K562 (cell line): ENCODE data around the gene MGAM2. TPM values are rescaled to one million over a fixed set of nuclear protein-coding genes. Genes with fewer than 3 reads are reported as not detected.
"Not testable (repeated sequence)": the region's sequence is repeated elsewhere in the genome, so short reads cannot be mapped to it uniquely, and the experiment has no call there.

Source experiments
- ATAC-seq: fragments of 200-7000 bp; cut with Tn5 transposase; 3 replicates; pipeline ENCODE4 v1.9.1; 2020; ENCODE audit warnings: moderate library complexity
- BruUV-seq: library from RNA; stranded (reverse); fragments of 400-500 nt; replicated peaks from 2 replicates; lab custom pipeline; 2021; lab: Mats Ljungman, UMichigan
- CTCF ChIA-PET: fragments of 300-600 bp; formaldehyde crosslinking; extraction: SDS; loops from one replicate; lab custom pipeline; 2021; ENCODE audit warnings: low intra/inter-chr PET ratio; lab: Yijun Ruan, JAX
- POLR2A ChIA-PET: fragments of 300-600, 350-650 bp; sonication (Branson Sonifier 250); formaldehyde crosslinking; extraction: SDS; loops from one replicate; lab custom pipeline; 2021; ENCODE audit warnings: antibody characterized with exemption, inconsistent platforms; lab: Yijun Ruan, JAX
- DNase-seq, 4 experiments: peaks; one replicate each; pipeline versions ENCODE4 v3.0.0 to v3.0.0-alpha.2; 2011 to 2018; ENCODE audit warnings: low spot score in 3 of 4, mixed read lengths in 3 of 4; ENCODE audit errors: extremely low read depth in 1 of 4
- FAIRE-seq: peaks from 2 replicates; lab custom pipeline; 2011; peaks lifted over from hg19 to GRCh38; lab: Jason Lieb, UNC
- H2AFZ ChIP-seq: 2 replicates; pipeline ENCODE4 v1.6.0; 2011; ENCODE audit warnings: low read depth, low read length, control low read depth, inconsistent platforms
- H3K27ac ChIP-seq: fragments of 200-600 bp; 3 replicates; pipeline ENCODE4 v1.8.0; 2011; ENCODE audit warnings: low read depth, mild to moderate bottlenecking, control low read depth, inconsistent platforms, low read length, moderate library complexity, mixed read lengths; ENCODE audit errors: extremely low read depth
- H3K27me3 ChIP-seq, 2 experiments: fragments of 300-600 bp in 1 of 2; 2 replicates in 1 of 2; 3 replicates in 1 of 2; pipeline versions ENCODE4 v1.6.0 to v1.8.0; 2011; ENCODE audit warnings: inconsistent platforms in 2 of 2, low read length in 2 of 2, mild to moderate bottlenecking in 1 of 2, mixed read lengths in 1 of 2, moderate library complexity in 1 of 2; ENCODE audit not compliant: control insufficient read depth in 2 of 2, insufficient read depth in 2 of 2
- H3K36me3 ChIP-seq: fragments of 300-600 bp; 3 replicates; pipeline ENCODE4 v1.8.0; 2011; ENCODE audit warnings: mild to moderate bottlenecking, low read length, inconsistent platforms; ENCODE audit not compliant: control insufficient read depth, insufficient read depth
- H3K4me1 ChIP-seq, 2 experiments: fragments of 200-600 bp in 1 of 2; replicated peaks in 1 of 2; 2 replicates in 1 of 2; 3 replicates in 1 of 2; pipeline versions ENCODE4 v1.5.1 to v1.8.0; 2011; ENCODE audit warnings: inconsistent platforms in 2 of 2, low read length in 2 of 2, mild to moderate bottlenecking in 1 of 2, mixed read lengths in 1 of 2, moderate library complexity in 1 of 2; ENCODE audit not compliant: control insufficient read depth in 2 of 2, insufficient read depth in 2 of 2
- H3K4me2 ChIP-seq: 2 replicates; pipeline ENCODE4 v1.6.1; 2011; ENCODE audit warnings: low read length, control low read depth, inconsistent platforms, mixed read lengths; ENCODE audit not compliant: insufficient read depth
- H3K4me3 ChIP-seq: fragments of 200-600 bp; sonication (generic), shearing (Covaris generic); 2 replicates; pipeline ENCODE4 v1.5.1; 2016; ENCODE audit warnings: control low read depth, inconsistent platforms
- H3K79me2 ChIP-seq: fragments of 200-600 bp; 3 replicates; pipeline ENCODE4 v1.8.0; 2011; ENCODE audit warnings: low read length, inconsistent platforms; ENCODE audit not compliant: control insufficient read depth, insufficient read depth
- H3K9ac ChIP-seq, 2 experiments: 2 replicates each; pipeline versions ENCODE4 v1.6.0 to v1.6.1; 2011; ENCODE audit warnings: low read depth in 2 of 2, low read length in 2 of 2, control low read depth in 1 of 2, inconsistent platforms in 1 of 2, mild to moderate bottlenecking in 1 of 2, mixed read lengths in 1 of 2; ENCODE audit not compliant: insufficient read depth in 1 of 2
- H3K9me1 ChIP-seq: one replicate; pipeline ENCODE4 v1.6.0; 2011; ENCODE audit warnings: inconsistent platforms, mild to moderate bottlenecking, low read length, moderate library complexity; ENCODE audit not compliant: control insufficient read depth, insufficient read depth
- H3K9me3 ChIP-seq: replicated peaks from 2 replicates; pipeline ENCODE4 v1.5.1; 2011; ENCODE audit warnings: low read depth, low read length, inconsistent platforms; ENCODE audit not compliant: control insufficient read depth, insufficient read depth
- H4K20me1 ChIP-seq: replicated peaks from 2 replicates; pipeline ENCODE4 v1.6.1; 2011; ENCODE audit warnings: low read length, inconsistent platforms, mixed read lengths; ENCODE audit not compliant: control insufficient read depth, insufficient read depth
- FOXK1 ChIP-seq: sonication (generic); formaldehyde crosslinking; IDR thresholded peaks from 2 replicates; pipeline ENCODE4 v1.8.0; 2022; ENCODE audit warnings: missing genetic modification reagents, mild to moderate bottlenecking, borderline replicate concordance
- MCM7 ChIP-seq, 2 experiments: fragments of 450-650 bp; IDR thresholded peaks; 2 replicates each; pipeline ENCODE4 v1.6.1; 2016 to 2018
- MEF2D ChIP-seq: conservative IDR thresholded peaks from 2 replicates; pipeline ENCODE4 v1.6.1; 2016; ENCODE audit warnings: low read depth, missing genetic modification characterization, missing compliant biosample characterization
- RBM39 ChIP-seq: fragments of 200-400 bp; formaldehyde crosslinking; optimal IDR thresholded peaks from 2 replicates; pipeline ENCODE3; 2018; ENCODE audit warnings: low read depth, low read length
- RCOR1 ChIP-seq, 2 experiments: IDR thresholded peaks; 2 replicates each; pipeline ENCODE4 v1.6.1; 2012; ENCODE audit warnings: low read depth in 2 of 2, low read length in 2 of 2, borderline replicate concordance in 1 of 2, improper control_type of control experiment in 1 of 2
- SUPT5H ChIP-seq: fragments of 450-650 bp; IDR thresholded peaks from 2 replicates; pipeline ENCODE4 v1.6.1; 2016
- YBX1 ChIP-seq: fragments of 450-650 bp; IDR thresholded peaks from 2 replicates; pipeline ENCODE4 v1.7.1; 2016; ENCODE audit warnings: mild to moderate bottlenecking
- WGBS: fragments of 100-300 bp; shearing (Covaris generic); methylation state at CpG from one replicate; pipeline ENCODE4 v1.1.6; 2016; ENCODE audit warnings: low coverage, mixed read lengths; ENCODE audit not compliant: insufficient coverage; ENCODE audit errors: missing lambda C conversion rate; 5-methylcytosine and 5-hydroxymethylcytosine counted together
- in situ Hi-C: fragments of 300-500 bp; cut with MboI; formaldehyde crosslinking; loops from 4 replicates; pipeline ENCODE4 v1.15.0; 2018; ENCODE audit warnings: inconsistent platforms, mixed read lengths
- intact Hi-C: fragments of 100-400 bp; cut with micrococcal nuclease; formaldehyde crosslinking; loops from 2 replicates; pipeline ENCODE4 v1.14.2; 2022
- polyA plus RNA-seq, 8 experiments: library from polyadenylated mRNA; depleted of rRNA in 4 of 8; stranded (reverse) in 5 of 8; unstranded in 3 of 8; fragments of >200 nt; fragmentation: Nextera tagmentation in 2 of 8; fragmentation: Illumina TruSeq in 1 of 8; extraction: Ambion mirVana in 2 of 8; extraction: Trizol in 1 of 8; gene quantifications; 2 replicates each; pipeline versions ENCODE4 v1.2.1 to v1.2.3, GENCODE V29; 2011 to 2014; ENCODE audit warnings: inconsistent platforms in 1 of 8, missing spikeins in 1 of 8
- total RNA-seq, 7 experiments: library from RNA; depleted of rRNA in 6 of 7; stranded (reverse); fragments of >200 nt in 6 of 7; fragmentation: Illumina TruSeq in 2 of 7; extraction: Trizol in 2 of 7; gene quantifications; 2 replicates each; pipeline versions ENCODE4 v1.2.1 to v1.2.3, GENCODE V29; 2011 to 2021; ENCODE audit warnings: low replicate concordance in 1 of 7
- TF ChIP-seq, protein P1 (sequence below): fragments of 450-650 bp; formaldehyde crosslinking; IDR thresholded peaks from 2 replicates; pipeline ENCODE4 v1.4.0; 2020; ENCODE audit warnings: mild to moderate bottlenecking
- TF ChIP-seq, protein P2 (sequence below): IDR thresholded peaks from 2 replicates; pipeline ENCODE4 v1.6.1; 2012; ENCODE audit warnings: low read depth, low read length, improper control_type of control experiment, borderline replicate concordance
- TF ChIP-seq, protein P3 (sequence below): fragments of 450-650 bp; IDR thresholded peaks from one replicate; pipeline ENCODE4 v1.6.1; 2018; ENCODE audit warnings: mild to moderate bottlenecking, moderate library complexity; ENCODE audit not compliant: partially characterized antibody
- TF ChIP-seq, protein P4 (sequence below): fragments of 250-450 bp; sonication (Bioruptor Pico); IDR thresholded peaks from 2 replicates; pipeline ENCODE4 v1.4.0; 2020; ENCODE audit warnings: borderline replicate concordance

Gene MGAM2
- total and polyA plus RNA-seq, 9 of the 15 experiments (the other 6 are each of a cell fraction or from before 2014, with no cell fraction given): 0.03 TPM; not detected in 8

DNA sequence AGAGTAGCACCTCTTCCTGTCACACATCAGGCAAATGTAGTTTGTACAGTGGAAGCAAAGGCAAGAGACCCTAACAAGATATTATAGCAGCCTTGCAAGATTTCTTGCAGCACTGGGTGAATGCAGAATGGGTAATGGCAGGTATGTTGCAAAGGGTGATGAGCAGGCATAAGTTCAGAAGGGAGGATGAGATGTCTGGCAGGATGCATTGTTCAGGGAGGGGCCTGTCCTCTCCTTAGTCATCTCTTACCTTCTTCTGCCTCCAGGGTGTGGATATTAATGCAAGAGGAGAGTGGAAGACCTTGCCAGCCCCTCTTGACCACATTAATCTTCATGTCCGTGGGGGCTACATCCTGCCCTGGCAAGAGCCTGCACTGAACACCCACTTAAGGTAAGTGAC lies 12.2 kb upstream of the MGAM2 start:
- BruUV-seq, FAIRE-seq, H3K9me3 ChIP-seq, H3K4me2 ChIP-seq, H3K9ac ChIP-seq, H3K27ac ChIP-seq, H3K4me3 ChIP-seq, H3K4me1 ChIP-seq, in situ Hi-C loops, ATAC-seq, POLR2A ChIA-PET, H3K79me2 ChIP-seq, H3K9me1 ChIP-seq, H4K20me1 ChIP-seq, H3K27me3 ChIP-seq, CTCF ChIA-PET, DNase-seq, intact Hi-C loops, H2AFZ ChIP-seq, H3K36me3 ChIP-seq: not testable (repeated sequence)
- WGBS: 0% methylated on average over 1 of the region's 1 CpG

DNA sequence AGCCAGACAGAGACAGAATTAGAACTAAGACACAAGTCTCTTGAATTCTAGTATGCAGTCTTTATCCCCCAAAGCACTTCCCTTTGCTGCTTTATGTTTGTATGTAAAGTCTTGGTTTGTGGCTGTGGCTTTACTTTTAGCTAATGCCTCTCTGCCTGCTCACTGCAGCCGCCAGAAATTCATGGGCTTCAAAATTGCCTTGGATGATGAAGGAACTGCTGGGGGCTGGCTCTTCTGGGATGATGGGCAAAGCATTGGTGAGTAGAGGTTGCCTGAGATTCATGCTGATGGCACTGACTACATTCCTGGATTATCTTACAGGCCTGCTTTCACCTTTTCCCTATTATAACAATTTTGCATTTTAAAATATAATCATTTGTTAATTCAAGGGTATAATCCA lies 10.9 kb upstream of the MGAM2 start:
- H3K79me2 ChIP-seq: no peaks in the 10 kb centered on the region
- DNase-seq (no peak), FAIRE-seq (no peak), ATAC-seq (no peak)
- no peaks in the 10 kb centered on the region for H3K9me3 ChIP-seq
- WGBS: 0% methylated on average over 1 of the region's 1 CpG
- no peak overlapping the region for H2AFZ ChIP-seq
- no peaks in the 10 kb centered on the region for H3K4me1 ChIP-seq
- no TSS peak for BruUV-seq
- no peaks in the 10 kb centered on the region for H3K9me1 ChIP-seq
- CTCF ChIA-PET: no interaction called here
- intact Hi-C loops (no loop called here), in situ Hi-C loops (no loop called here)
- no peak overlapping the region for H3K27ac ChIP-seq
- POLR2A ChIA-PET: no interaction called here
- no peak overlapping the region for H3K4me2 ChIP-seq
- no peaks in the 10 kb centered on the region for H3K36me3 ChIP-seq
- H3K4me3 ChIP-seq: no peak overlapping the region
- no peaks in the 10 kb centered on the region for H4K20me1 ChIP-seq
- no peaks in the 10 kb centered on the region for H3K27me3 ChIP-seq
- H3K9ac ChIP-seq: no peak overlapping the region
- TF ChIP-seq, protein P1, sequence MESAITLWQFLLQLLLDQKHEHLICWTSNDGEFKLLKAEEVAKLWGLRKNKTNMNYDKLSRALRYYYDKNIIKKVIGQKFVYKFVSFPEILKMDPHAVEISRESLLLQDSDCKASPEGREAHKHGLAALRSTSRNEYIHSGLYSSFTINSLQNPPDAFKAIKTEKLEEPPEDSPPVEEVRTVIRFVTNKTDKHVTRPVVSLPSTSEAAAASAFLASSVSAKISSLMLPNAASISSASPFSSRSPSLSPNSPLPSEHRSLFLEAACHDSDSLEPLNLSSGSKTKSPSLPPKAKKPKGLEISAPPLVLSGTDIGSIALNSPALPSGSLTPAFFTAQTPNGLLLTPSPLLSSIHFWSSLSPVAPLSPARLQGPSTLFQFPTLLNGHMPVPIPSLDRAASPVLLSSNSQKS (CRISPR knock-in tag): no peak
- TF ChIP-seq RCOR1 (IDR thresholded peaks at IDR 0.05; ENCODE audit: borderline replicate concordance in 1 of 2, low read depth in 2 of 2, low read length in 2 of 2) (no peak), RBM39 (no peak), MEF2D (tag) (no peak), SUPT5H (no peak), FOXK1 (no peak), MCM7 (IDR thresholded peaks at IDR 0.05) (no peak), YBX1 (no peak)
- TF ChIP-seq, protein P2, sequence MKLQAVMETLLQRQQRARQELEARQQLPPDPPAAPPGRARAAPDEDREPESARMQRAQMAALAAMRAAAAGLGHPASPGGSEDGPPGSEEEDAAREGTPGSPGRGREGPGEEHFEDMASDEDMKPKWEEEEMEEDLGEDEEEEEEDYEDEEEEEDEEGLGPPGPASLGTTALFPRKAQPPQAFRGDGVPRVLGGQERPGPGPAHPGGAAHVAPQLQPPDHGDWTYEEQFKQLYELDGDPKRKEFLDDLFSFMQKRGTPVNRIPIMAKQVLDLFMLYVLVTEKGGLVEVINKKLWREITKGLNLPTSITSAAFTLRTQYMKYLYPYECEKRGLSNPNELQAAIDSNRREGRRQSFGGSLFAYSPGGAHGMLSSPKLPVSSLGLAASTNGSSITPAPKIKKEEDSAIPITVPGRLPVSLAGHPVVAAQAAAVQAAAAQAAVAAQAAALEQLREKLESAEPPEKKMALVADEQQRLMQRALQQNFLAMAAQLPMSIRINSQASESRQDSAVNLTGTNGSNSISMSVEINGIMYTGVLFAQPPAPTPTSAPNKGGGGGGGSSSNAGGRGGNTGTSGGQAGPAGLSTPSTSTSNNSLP: no peak
- TF ChIP-seq, protein P3, sequence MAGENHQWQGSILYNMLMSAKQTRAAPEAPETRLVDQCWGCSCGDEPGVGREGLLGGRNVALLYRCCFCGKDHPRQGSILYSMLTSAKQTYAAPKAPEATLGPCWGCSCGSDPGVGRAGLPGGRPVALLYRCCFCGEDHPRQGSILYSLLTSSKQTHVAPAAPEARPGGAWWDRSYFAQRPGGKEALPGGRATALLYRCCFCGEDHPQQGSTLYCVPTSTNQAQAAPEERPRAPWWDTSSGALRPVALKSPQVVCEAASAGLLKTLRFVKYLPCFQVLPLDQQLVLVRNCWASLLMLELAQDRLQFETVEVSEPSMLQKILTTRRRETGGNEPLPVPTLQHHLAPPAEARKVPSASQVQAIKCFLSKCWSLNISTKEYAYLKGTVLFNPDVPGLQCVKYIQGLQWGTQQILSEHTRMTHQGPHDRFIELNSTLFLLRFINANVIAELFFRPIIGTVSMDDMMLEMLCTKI: no peak
- TF ChIP-seq, protein P4, sequence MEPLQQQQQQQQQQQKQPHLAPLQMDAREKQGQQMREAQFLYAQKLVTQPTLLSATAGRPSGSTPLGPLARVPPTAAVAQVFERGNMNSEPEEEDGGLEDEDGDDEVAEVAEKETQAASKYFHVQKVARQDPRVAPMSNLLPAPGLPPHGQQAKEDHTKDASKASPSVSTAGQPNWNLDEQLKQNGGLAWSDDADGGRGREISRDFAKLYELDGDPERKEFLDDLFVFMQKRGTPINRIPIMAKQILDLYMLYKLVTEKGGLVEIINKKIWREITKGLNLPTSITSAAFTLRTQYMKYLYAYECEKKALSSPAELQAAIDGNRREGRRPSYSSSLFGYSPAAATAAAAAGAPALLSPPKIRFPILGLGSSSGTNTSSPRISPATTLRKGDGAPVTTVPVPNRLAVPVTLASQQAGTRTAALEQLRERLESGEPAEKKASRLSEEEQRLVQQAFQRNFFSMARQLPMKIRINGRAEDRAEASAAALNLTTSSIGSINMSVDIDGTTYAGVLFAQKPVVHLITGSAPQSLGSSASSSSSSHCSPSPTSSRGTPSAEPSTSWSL: no peak
